HEK293 (cell line): ENCODE data around the gene NELL1.

Experiments used
- CTCF ChIA-PET: fragments of 350-600 bp; formaldehyde crosslinking; extraction: SDS; loops from one replicate; lab custom pipeline; 2021; ENCODE audit warnings: antibody characterized with exemption; lab: Yijun Ruan, JAX
- POLR2A ChIA-PET: fragments of 300-600 bp; formaldehyde crosslinking; extraction: SDS; loops from one replicate; lab custom pipeline; 2020; ENCODE audit warnings: antibody characterized with exemption, inconsistent platforms; lab: Yijun Ruan, JAX
- H3K27ac ChIP-seq: fragments of 200-500 bp; sonication (Bioruptor generic); 2 replicates; pipeline ENCODE4 v1.5.1; 2014; ENCODE audit warnings: low read depth, low read length, control low read depth, inconsistent platforms; ENCODE audit errors: extremely low read depth
- H3K36me3 ChIP-seq, 2 experiments: fragments of 200-500 bp in 1 of 2; sonication (Bioruptor generic) in 1 of 2; 1 replicate in 1 of 2; 2 replicates in 1 of 2; pipeline ENCODE4 v1.5.1; 2014 to 2017; ENCODE audit warnings: inconsistent platforms in 2 of 2, low read length in 2 of 2; ENCODE audit not compliant: control insufficient read depth in 2 of 2, insufficient read depth in 1 of 2
- H3K4me1 ChIP-seq: fragments of 200-500 bp; sonication (Bioruptor generic); 2 replicates; pipeline ENCODE4 v1.5.1; 2014; ENCODE audit warnings: mild to moderate bottlenecking, low read length, inconsistent platforms; ENCODE audit not compliant: control insufficient read depth, insufficient read depth
- H3K4me3 ChIP-seq: 2 replicates; pipeline ENCODE4 v1.5.1; 2011; ENCODE audit warnings: low read depth, mild to moderate bottlenecking, control low read depth, low read length, moderate library complexity
- H3K9me3 ChIP-seq: fragments of 200-500 bp; sonication (Bioruptor generic); 2 replicates; pipeline ENCODE4 v1.5.1; 2014; ENCODE audit warnings: low read depth, low read length, inconsistent platforms; ENCODE audit not compliant: control insufficient read depth, insufficient read depth
- BCL11A ChIP-seq: fragments of 450-650 bp; formaldehyde crosslinking; IDR thresholded peaks from 2 replicates; pipeline ENCODE4 v1.5.1; 2016; ENCODE audit warnings: low read depth, missing biosample characterization, missing genetic modification characterization
- BCL11B ChIP-seq: fragments of 450-650 bp; formaldehyde crosslinking; IDR thresholded peaks from 2 replicates; pipeline ENCODE4 v1.5.1; 2016; ENCODE audit warnings: low read depth, missing biosample characterization, missing genetic modification characterization
- KLF9 ChIP-seq: fragments of 450-650 bp; formaldehyde crosslinking; IDR thresholded peaks from 2 replicates; pipeline ENCODE4 v1.5.1; 2016; ENCODE audit warnings: missing biosample characterization, missing genetic modification characterization, low read depth
- TCF7L2 ChIP-seq: IDR thresholded peaks from 2 replicates; pipeline ENCODE4 v1.6.1; 2011; ENCODE audit warnings: low read depth, mild to moderate bottlenecking, inconsistent platforms, low read length, moderate library complexity, borderline replicate concordance
- WT1 ChIP-seq: fragments of 450-650 bp; formaldehyde crosslinking; IDR thresholded peaks from 2 replicates; pipeline ENCODE4 v1.5.1; 2016; ENCODE audit warnings: missing biosample characterization, missing genetic modification characterization
- YY1 ChIP-seq: fragments of 450-650 bp; formaldehyde crosslinking; IDR thresholded peaks from 2 replicates; pipeline ENCODE4 v1.5.1; 2018; ENCODE audit warnings: missing biosample characterization, missing genetic modification characterization
- ZBTB17 ChIP-seq: fragments of 450-650 bp; formaldehyde crosslinking; IDR thresholded peaks from 2 replicates; pipeline ENCODE4 v1.5.1; 2016; ENCODE audit warnings: missing biosample characterization, missing genetic modification characterization
- ZBTB44 ChIP-seq: fragments of 450-650 bp; IDR thresholded peaks from 2 replicates; pipeline ENCODE4 v1.5.1; 2018; ENCODE audit warnings: missing biosample characterization, mild to moderate bottlenecking, missing genetic modification characterization
- ZIC2 ChIP-seq: fragments of 450-650 bp; formaldehyde crosslinking; IDR thresholded peaks from 2 replicates; pipeline ENCODE4 v1.5.1; 2016; ENCODE audit warnings: missing biosample characterization, missing genetic modification characterization
- ZNF501 ChIP-seq: fragments of 450-650 bp; formaldehyde crosslinking; IDR thresholded peaks from 2 replicates; pipeline ENCODE4 v1.5.1; 2016; ENCODE audit warnings: missing biosample characterization, missing genetic modification characterization
- ZNF660 ChIP-seq: fragments of 450-650 bp; IDR thresholded peaks from 2 replicates; pipeline ENCODE4 v1.5.1; 2018; ENCODE audit warnings: missing biosample characterization, mild to moderate bottlenecking, missing genetic modification characterization
- ZNF664 ChIP-seq: fragments of 450-650 bp; formaldehyde crosslinking; IDR thresholded peaks from 2 replicates; pipeline ENCODE4 v1.5.1; 2016; ENCODE audit warnings: missing biosample characterization, missing genetic modification characterization
- ZNF707 ChIP-seq: fragments of 450-650 bp; formaldehyde crosslinking; IDR thresholded peaks from 2 replicates; pipeline ENCODE4 v1.5.1; 2016; ENCODE audit warnings: missing biosample characterization, missing genetic modification characterization
- ZNF785 ChIP-seq: fragments of 450-650 bp; formaldehyde crosslinking; IDR thresholded peaks from 2 replicates; pipeline ENCODE4 v1.5.1; 2016; ENCODE audit warnings: missing biosample characterization, missing genetic modification characterization
- TF ChIP-seq, protein P1 (sequence below): sonication (generic); formaldehyde crosslinking; IDR thresholded peaks from 2 replicates; pipeline ENCODE4 v1.8.1; 2022; ENCODE audit warnings: mild to moderate bottlenecking, moderate library complexity, missing genetic modification reagents
- TF ChIP-seq, protein P2 (sequence below): fragments of 450-650 bp; formaldehyde crosslinking; IDR thresholded peaks from 2 replicates; pipeline ENCODE4 v1.5.1; 2016; ENCODE audit warnings: missing biosample characterization, missing genetic modification characterization, low read depth
- TF ChIP-seq, protein P3 (sequence below): fragments of 450-650 bp; formaldehyde crosslinking; IDR thresholded peaks from 2 replicates; pipeline ENCODE4 v1.5.1; 2017; ENCODE audit warnings: missing biosample characterization, missing genetic modification characterization
- TF ChIP-seq, protein P4 (sequence below): fragments of 450-650 bp; formaldehyde crosslinking; IDR thresholded peaks from 2 replicates; pipeline ENCODE4 v1.5.1; 2017; ENCODE audit warnings: missing biosample characterization, missing genetic modification characterization
- TF ChIP-seq, protein P5 (sequence below): fragments of 450-650 bp; formaldehyde crosslinking; IDR thresholded peaks from 2 replicates; pipeline ENCODE4 v1.5.1; 2016; ENCODE audit warnings: missing biosample characterization, missing genetic modification characterization

The NELL1 gene

DNA sequence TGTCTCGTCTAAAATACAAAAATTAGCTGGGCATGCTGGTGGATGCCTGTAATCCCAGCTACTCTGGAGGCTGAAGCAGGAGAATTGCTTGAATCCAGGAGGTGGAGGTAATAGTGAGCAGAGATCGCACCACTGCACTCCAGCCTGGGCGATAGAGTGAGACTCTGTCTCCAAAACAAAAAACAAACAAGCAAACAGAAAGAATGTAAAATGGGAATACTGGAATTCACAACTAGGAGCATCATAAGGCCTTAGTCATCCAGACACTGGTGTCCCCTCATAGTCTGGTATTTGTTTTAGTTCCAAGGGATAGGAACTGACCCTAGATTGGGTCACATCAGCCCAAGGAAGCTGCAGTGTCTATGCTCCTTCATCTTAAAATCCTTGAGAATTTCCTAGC, 520.8 kb downstream of the NELL1 start (continued):
- TF ChIP-seq, protein P1, sequence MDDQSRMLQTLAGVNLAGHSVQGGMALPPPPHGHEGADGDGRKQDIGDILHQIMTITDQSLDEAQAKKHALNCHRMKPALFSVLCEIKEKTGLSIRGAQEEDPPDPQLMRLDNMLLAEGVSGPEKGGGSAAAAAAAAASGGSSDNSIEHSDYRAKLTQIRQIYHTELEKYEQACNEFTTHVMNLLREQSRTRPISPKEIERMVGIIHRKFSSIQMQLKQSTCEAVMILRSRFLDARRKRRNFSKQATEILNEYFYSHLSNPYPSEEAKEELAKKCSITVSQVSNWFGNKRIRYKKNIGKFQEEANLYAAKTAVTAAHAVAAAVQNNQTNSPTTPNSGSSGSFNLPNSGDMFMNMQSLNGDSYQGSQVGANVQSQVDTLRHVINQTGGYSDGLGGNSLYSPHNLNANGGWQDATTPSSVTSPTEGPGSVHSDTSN (CRISPR knock-in tag) = no peak
- TF ChIP-seq BCL11A (tag by site-specific recombination) = no peak
- TF ChIP-seq ZNF707 = no peak
- TF ChIP-seq YY1 = no peak
- no peak for TF ChIP-seq ZBTB44

DNA sequence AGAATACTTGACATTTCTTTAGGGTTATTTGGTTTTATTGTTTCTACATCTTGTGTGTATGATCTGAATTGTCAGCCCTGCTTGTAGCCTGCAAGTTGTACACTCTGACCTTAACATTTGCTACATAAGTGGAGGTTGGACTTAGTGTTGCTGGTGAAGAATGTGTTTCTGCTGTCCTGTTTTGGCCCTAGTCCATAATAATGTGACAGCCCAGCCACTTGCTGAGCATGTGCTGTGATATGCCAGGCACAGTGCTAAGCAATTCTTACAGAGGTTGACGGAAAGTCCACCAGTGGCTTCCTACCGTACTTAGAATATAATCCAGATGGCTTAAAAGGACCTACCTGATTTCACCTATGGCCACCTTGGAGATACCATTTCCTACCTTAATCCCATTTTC, 526.6 kb downstream of the NELL1 start:
- TF ChIP-seq WT1 (tag by site-specific recombination) (no peak), ZNF501 (tag by site-specific recombination) (no peak), KLF9 (tag by site-specific recombination) (no peak)
- TF ChIP-seq, all 188 proteins: peak for 0
- POLR2A ChIA-PET = no interaction called here
- H3K36me3 ChIP-seq = no peaks in the 10 kb centered on the region
- H3K4me3 ChIP-seq = no peak overlapping the region
- H3K27ac ChIP-seq = no peak overlapping the region
- CTCF ChIA-PET = no interaction called here
- no peaks in the 10 kb centered on the region for H3K4me1 ChIP-seq
- H3K9me3 ChIP-seq = no peaks in the 10 kb centered on the region

DNA sequence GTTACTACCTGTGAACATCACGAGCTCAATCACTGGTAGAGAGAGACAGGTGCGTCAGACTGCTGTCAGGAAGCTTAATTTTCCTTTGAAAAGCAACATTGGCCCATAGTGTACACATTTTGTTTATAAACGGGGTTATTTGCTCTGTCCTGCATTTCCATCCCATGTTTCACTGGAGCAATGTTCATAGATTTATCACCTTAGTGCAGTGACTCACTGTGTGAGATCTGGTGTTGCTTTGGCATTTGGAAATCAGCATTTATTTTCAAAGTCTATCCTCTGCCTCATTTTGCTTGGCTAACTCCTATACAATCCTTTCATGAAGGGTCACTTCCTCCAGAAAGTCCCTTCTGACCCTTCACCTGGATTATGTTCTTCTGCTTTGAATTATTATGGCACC, 529.1 kb downstream of the NELL1 start:
- no peaks in the 10 kb centered on the region for H3K4me1 ChIP-seq
- no peaks in the 10 kb centered on the region for H3K9me3 ChIP-seq
- no peak overlapping the region for H3K27ac ChIP-seq
- ChIA-PET CTCF (no interaction called here), POLR2A (no interaction called here)
- no peak overlapping the region for H3K4me3 ChIP-seq
- no peaks in the 10 kb centered on the region for H3K36me3 ChIP-seq
- TF ChIP-seq ZNF785 (tag by site-specific recombination) (no peak), ZNF660 (tag by site-specific recombination) (no peak), TCF7L2 (no peak), ZBTB17 (no peak), ZIC2 (tag by site-specific recombination) (no peak), BCL11B (tag by site-specific recombination) (no peak), ZNF664 (tag by site-specific recombination) (no peak)
- TF ChIP-seq, protein P2, sequence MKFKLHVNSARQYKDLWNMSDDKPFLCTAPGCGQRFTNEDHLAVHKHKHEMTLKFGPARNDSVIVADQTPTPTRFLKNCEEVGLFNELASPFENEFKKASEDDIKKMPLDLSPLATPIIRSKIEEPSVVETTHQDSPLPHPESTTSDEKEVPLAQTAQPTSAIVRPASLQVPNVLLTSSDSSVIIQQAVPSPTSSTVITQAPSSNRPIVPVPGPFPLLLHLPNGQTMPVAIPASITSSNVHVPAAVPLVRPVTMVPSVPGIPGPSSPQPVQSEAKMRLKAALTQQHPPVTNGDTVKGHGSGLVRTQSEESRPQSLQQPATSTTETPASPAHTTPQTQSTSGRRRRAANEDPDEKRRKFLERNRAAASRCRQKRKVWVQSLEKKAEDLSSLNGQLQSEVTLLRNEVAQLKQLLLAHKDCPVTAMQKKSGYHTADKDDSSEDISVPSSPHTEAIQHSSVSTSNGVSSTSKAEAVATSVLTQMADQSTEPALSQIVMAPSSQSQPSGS (tag by site-specific recombination) = no peak
- TF ChIP-seq, protein P3, sequence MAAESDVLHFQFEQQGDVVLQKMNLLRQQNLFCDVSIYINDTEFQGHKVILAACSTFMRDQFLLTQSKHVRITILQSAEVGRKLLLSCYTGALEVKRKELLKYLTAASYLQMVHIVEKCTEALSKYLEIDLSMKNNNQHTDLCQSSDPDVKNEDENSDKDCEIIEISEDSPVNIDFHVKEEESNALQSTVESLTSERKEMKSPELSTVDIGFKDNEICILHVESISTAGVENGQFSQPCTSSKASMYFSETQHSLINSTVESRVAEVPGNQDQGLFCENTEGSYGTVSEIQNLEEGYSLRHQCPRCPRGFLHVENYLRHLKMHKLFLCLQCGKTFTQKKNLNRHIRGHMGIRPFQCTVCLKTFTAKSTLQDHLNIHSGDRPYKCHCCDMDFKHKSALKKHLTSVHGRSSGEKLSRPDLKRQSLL (tag by site-specific recombination) = no peak
- TF ChIP-seq, protein P4, sequence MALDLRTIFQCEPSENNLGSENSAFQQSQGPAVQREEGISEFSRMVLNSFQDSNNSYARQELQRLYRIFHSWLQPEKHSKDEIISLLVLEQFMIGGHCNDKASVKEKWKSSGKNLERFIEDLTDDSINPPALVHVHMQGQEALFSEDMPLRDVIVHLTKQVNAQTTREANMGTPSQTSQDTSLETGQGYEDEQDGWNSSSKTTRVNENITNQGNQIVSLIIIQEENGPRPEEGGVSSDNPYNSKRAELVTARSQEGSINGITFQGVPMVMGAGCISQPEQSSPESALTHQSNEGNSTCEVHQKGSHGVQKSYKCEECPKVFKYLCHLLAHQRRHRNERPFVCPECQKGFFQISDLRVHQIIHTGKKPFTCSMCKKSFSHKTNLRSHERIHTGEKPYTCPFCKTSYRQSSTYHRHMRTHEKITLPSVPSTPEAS (tag by site-specific recombination) = no peak
- TF ChIP-seq, protein P5, sequence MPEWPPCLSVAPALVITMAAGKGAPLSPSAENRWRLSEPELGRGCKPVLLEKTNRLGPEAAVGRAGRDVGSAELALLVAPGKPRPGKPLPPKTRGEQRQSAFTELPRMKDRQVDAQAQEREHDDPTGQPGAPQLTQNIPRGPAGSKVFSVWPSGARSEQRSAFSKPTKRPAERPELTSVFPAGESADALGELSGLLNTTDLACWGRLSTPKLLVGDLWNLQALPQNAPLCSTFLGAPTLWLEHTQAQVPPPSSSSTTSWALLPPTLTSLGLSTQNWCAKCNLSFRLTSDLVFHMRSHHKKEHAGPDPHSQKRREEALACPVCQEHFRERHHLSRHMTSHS (tag by site-specific recombination) = no peak
